ENCODE measurements around the gene SFXN4. TPM values are rescaled to one million over a fixed set of nuclear protein-coding genes. Genes with fewer than 3 reads are reported as not detected.
A peak's percentile ranks its signal among the peaks of the same experiment; 100 is the strongest.

The SFXN4 gene, protein sequence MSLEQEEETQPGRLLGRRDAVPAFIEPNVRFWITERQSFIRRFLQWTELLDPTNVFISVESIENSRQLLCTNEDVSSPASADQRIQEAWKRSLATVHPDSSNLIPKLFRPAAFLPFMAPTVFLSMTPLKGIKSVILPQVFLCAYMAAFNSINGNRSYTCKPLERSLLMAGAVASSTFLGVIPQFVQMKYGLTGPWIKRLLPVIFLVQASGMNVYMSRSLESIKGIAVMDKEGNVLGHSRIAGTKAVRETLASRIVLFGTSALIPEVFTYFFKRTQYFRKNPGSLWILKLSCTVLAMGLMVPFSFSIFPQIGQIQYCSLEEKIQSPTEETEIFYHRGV
- total RNA-seq (2014; rRNA removed; shearing (Covaris generic)) (10.7 and 13.1 TPM in 2 replicates), polyA plus RNA-seq (2016; fragmentation: Nextera tagmentation; extraction: Ambion mirVana) (17.4 and 17.6 TPM in 2 replicates)

DNA sequence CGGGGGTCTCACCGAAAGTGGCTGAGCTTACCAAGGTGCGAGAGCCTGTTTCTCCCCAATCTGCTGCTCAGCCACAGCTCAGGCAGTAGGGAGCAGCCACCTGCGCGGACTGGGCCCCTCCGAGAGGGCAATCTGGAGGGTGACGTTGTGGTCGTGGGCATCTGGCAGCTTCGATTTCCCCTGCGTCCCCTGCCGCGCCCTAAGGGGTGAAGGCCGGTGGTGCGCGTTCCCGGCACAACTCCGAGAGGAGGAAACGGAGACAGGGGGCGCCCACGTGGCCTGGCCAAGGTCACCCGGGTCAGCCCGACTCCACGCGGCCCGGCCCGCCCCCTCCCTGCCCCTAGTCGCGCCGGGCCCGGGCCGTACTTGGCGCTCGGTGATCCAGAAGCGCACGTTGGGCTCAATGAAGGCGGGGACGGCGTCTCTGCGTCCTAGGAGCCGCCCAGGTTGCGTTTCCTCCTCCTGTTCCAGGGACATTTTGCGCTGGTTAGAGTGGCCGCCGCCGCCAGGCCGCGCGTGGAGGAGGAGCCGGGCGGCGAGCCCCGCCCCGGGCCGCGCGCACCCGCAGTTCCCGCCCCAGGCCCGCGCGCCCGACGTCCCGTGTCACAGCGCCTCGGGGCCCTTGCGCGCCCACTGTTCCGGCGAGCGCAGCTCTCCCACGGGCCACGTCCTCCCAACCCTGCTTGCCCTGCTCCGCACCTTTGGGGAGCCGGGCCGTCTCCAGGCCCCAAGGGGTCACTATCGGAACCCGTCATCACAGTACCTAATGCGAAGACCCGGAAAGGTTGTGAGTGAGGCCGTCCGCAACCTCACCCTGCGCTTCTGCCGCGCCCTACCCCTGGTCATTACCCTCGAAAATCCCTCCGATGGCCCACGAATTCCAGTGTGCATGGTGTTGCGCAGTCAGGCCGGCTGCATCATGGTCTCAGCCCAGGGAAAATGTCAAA is at the start of gene SFXN4:
Gene SFXN4 (minus strand): TSS at position 544 of the 947 bp plus-strand sequence. CDS start 67 bp downstream, at position 477.
- Histone ChIP-seq H3K36me3 (ENCODE audit: low read depth) (peaks cover 33% of the 10 kb centered on the region), H3K9ac (peak within 1 kb of the TSS; percentile 86), H3K27ac (peak within 1 kb of the TSS; percentile 62), H2AFZ (peak within 1 kb of the TSS; percentile 93), H3K9me3 (ENCODE audit: low read depth) (no peaks in the 10 kb centered on the region), H3F3A (ENCODE audit: insufficient read depth) (peaks cover 21% of the 10 kb centered on the region; the same call in 1 of the 2 replicates), H3K4me2 (ENCODE audit: unreplicated experiment) (peak within 1 kb of the TSS; percentile 78), H3K79me2 (ENCODE audit: insufficient read depth) (no peaks in the 10 kb centered on the region), H3K4me1 (ENCODE audit: insufficient read depth) (peaks cover 7% of the 10 kb centered on the region), H3K9me2 (ENCODE audit: insufficient read depth) (no peaks in the 10 kb centered on the region), H3K4me3 (peak within 1 kb of the TSS; percentile 82), H4K20me1 (ENCODE audit: insufficient read depth) (no peaks in the 10 kb centered on the region), H3K27me3 (replicated peaks; ENCODE audit: insufficient read depth) (no peaks in the 10 kb centered on the region)
- DNase-seq: peak; percentile 89
- WGBS, 2 experiments (ENCODE audit: low coverage in 1 of 2, low lambda C conversion rate in 2 of 2, missing lambda C conversion rate in 2 of 2): 1 to 2% methylated on average over 48 to 65 of the region's 90 CpGs
- no peak for TF ChIP-seq EZH2 (IDR thresholded peaks at IDR 0.05; ENCODE audit: insufficient read depth, poor library complexity, severe bottlenecking)
- TF ChIP-seq EZH2phosphoT487 (IDR thresholded peaks at IDR 0.05; ENCODE audit: insufficient read depth, low read depth): no peak
- in situ Hi-C loops (cut with MboI): no loop called here

DNA sequence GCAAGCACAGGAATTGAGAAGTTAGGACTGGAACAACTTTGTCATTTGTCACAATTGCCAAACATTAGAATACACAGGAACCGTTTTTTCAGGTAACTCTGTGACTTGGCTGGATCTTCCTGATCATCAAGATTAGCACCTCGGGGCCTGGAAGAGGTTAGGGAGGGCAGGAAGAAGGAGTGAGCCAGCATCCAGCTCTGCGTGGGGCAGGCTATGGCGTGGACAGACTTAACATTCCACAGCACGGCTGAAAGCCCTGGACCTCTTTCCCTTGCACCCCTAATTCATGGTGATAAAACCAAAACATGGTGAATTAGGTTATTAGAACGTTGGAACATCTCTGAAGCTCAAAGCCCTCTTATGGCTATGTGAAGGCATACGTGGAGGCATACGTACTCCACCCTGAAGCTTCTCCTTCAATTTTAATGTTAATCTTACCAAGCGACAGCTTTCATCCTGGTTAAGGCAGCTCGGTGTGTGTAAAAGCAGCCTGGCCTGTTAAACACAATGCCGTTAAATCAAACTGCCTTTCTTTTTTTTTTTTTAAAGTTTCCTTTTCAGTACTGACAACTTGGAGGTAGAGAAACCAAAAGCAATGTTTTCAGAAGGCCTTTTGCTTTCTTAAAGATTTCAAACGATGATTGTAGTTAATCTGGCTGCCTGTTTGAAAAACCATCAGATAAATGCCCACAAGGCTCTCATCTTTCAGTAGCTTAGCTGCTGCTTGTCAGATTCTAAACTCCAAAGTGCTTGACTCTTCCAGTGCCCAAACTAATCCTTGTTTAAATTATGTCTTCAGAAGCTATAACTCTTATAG is 46.3 kb upstream of the SFXN4 start:
- H3F3A ChIP-seq (ENCODE audit: insufficient read depth): peaks cover 14% of the 10 kb centered on the region; the same call in 1 of the 2 replicates
- in situ Hi-C loops (cut with MboI): no loop called here
- TF ChIP-seq EZH2 (IDR thresholded peaks at IDR 0.05; ENCODE audit: insufficient read depth, poor library complexity, severe bottlenecking): no peak
- no peak for TF ChIP-seq EZH2phosphoT487 (IDR thresholded peaks at IDR 0.05; ENCODE audit: insufficient read depth, low read depth)
- H3K9me2 ChIP-seq (ENCODE audit: insufficient read depth): no peaks in the 10 kb centered on the region
- H2AFZ ChIP-seq: no peak overlapping the region
- no peaks in the 10 kb centered on the region for H3K36me3 ChIP-seq (ENCODE audit: low read depth)
- WGBS, 2 experiments (ENCODE audit: low coverage in 1 of 2, low lambda C conversion rate in 2 of 2, missing lambda C conversion rate in 2 of 2): 78% methylated on average over 12 of the region's 12 CpGs
- DNase-seq: no peak
- no peaks in the 10 kb centered on the region for H3K27me3 ChIP-seq (replicated peaks; ENCODE audit: insufficient read depth)
- peak overlapping the region; percentile 44 for H3K4me2 ChIP-seq (ENCODE audit: unreplicated experiment)
- peak overlapping the region; percentile 96; the same call in 1 of the 2 replicates for H3K9ac ChIP-seq
- H3K4me3 ChIP-seq: no peak overlapping the region
- H3K9me3 ChIP-seq (ENCODE audit: low read depth): no peaks in the 10 kb centered on the region
- peaks cover 27% of the 10 kb centered on the region for H3K4me1 ChIP-seq (ENCODE audit: insufficient read depth)
- H3K79me2 ChIP-seq (ENCODE audit: insufficient read depth): peaks cover 87% of the 10 kb centered on the region
- peak overlapping the region; percentile 34 for H3K27ac ChIP-seq
- H4K20me1 ChIP-seq (ENCODE audit: insufficient read depth): no peaks in the 10 kb centered on the region

DNA sequence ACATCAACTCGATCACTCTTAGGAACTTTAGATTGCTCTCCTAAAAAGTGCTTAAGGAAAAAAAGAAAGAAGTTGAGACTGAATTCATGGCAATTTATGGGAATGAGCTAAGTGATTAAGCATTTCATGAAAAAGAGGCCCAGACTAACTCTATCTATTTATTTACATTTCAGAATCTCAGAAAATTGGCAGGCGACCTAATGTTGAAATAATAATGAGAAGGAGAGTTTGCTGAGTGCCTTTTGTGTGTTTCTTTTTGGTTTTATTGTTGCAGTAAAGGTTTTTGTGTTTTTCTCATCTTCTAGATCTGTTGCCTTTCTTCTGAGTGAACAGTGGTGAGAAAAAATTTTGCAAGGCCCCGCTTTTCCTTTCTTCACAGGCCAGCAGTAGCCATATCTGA is 45.7 kb upstream of the SFXN4 start:
- WGBS, 2 experiments (ENCODE audit: low coverage in 1 of 2, low lambda C conversion rate in 2 of 2, missing lambda C conversion rate in 2 of 2): 89 to 94% methylated on average over 3 of the region's 3 CpGs
- in situ Hi-C loops (cut with MboI): no loop called here
- no peaks in the 10 kb centered on the region for H3K36me3 ChIP-seq (ENCODE audit: low read depth)
- peaks cover 31% of the 10 kb centered on the region for H3K4me1 ChIP-seq (ENCODE audit: insufficient read depth)
- peak overlapping the region; percentile 44 for H3K4me2 ChIP-seq (ENCODE audit: unreplicated experiment)
- H3K9me3 ChIP-seq (ENCODE audit: low read depth): no peaks in the 10 kb centered on the region
- H3F3A ChIP-seq (ENCODE audit: insufficient read depth): peaks cover 18% of the 10 kb centered on the region
- H3K27me3 ChIP-seq (replicated peaks; ENCODE audit: insufficient read depth): no peaks in the 10 kb centered on the region
- no peaks in the 10 kb centered on the region for H4K20me1 ChIP-seq (ENCODE audit: insufficient read depth)
- no peaks in the 10 kb centered on the region for H3K9me2 ChIP-seq (ENCODE audit: insufficient read depth)
- peaks cover 81% of the 10 kb centered on the region for H3K79me2 ChIP-seq (ENCODE audit: insufficient read depth)
- DNase-seq: peak; percentile 68
- H3K9ac ChIP-seq: peak overlapping the region; percentile 96
- no peak overlapping the region; the same call in 1 of the 2 replicates for H3K4me3 ChIP-seq
- H3K27ac ChIP-seq: peak overlapping the region; percentile 34
- TF ChIP-seq EZH2phosphoT487 (IDR thresholded peaks at IDR 0.05; ENCODE audit: insufficient read depth, low read depth): no peak
- no peak for TF ChIP-seq EZH2 (IDR thresholded peaks at IDR 0.05; ENCODE audit: insufficient read depth, poor library complexity, severe bottlenecking)
- H2AFZ ChIP-seq: no peak overlapping the region
